Endothelial cell of umbilical vein (primary cell): ENCODE measurements around the gene OSBPL5. TPM values are rescaled to one million over a fixed set of nuclear protein-coding genes. Genes with fewer than 3 reads are reported as not detected.

ENCODE experiments used
- BruUV-seq: library from RNA; stranded (reverse); fragments of 400-500 nt; replicated peaks from 2 replicates; lab custom pipeline; 2021; lab: Mats Ljungman, UMichigan
- CTCF ChIA-PET: fragments of 300-600, 350-600 bp; sonication (Branson Sonifier 250); formaldehyde crosslinking; loops from one replicate; lab custom pipeline; 2021; ENCODE audit warnings: antibody characterized with exemption, inconsistent platforms; lab: Charles Lee
- POLR2A ChIA-PET: fragments of 300-600, 350-600 bp; sonication (Branson Sonifier 250); formaldehyde crosslinking; loops from one replicate; lab custom pipeline; 2021; ENCODE audit warnings: antibody characterized with exemption, inconsistent platforms; lab: Charles Lee
- DNase-seq: peaks from one replicate; pipeline ENCODE4 v3.0.0-alpha.2; 2011; ENCODE audit warnings: low read depth, low spot score
- FAIRE-seq: peaks from 2 replicates; lab custom pipeline; 2011; peaks lifted over from hg19 to GRCh38; lab: Jason Lieb, UNC
- H2AFZ ChIP-seq: 2 replicates; pipeline ENCODE4 v1.6.0; 2012; ENCODE audit warnings: low read depth, low read length, control low read depth, inconsistent platforms
- H3K27ac ChIP-seq: 2 replicates; pipeline ENCODE4 v1.5.1; 2011; ENCODE audit warnings: low read depth, mild to moderate bottlenecking, control low read depth, low read length, moderate library complexity; ENCODE audit not compliant: insufficient read depth
- H3K27me3 ChIP-seq, 2 experiments: 2 replicates each; pipeline versions ENCODE4 v1.6.0 to v1.6.1; 2011; ENCODE audit warnings: low read length in 2 of 2, mixed read lengths in 1 of 2; ENCODE audit not compliant: control insufficient read depth in 2 of 2, insufficient read depth in 2 of 2
- H3K36me3 ChIP-seq, 2 experiments: 2 replicates in 1 of 2; 3 replicates in 1 of 2; pipeline ENCODE4 v1.5.1; 2011; ENCODE audit warnings: low read length in 2 of 2, mild to moderate bottlenecking in 1 of 2, moderate library complexity in 1 of 2; ENCODE audit not compliant: control insufficient read depth in 2 of 2, insufficient read depth in 2 of 2; ENCODE audit errors: extremely low read depth in 1 of 2
- H3K4me1 ChIP-seq: 3 replicates; pipeline ENCODE4 v1.5.1; 2011; ENCODE audit warnings: mild to moderate bottlenecking, low read length; ENCODE audit not compliant: control insufficient read depth, insufficient read depth; ENCODE audit errors: extremely low read depth
- H3K4me2 ChIP-seq: 2 replicates; pipeline ENCODE4 v1.6.1; 2011; ENCODE audit warnings: low read length, control low read depth, mixed read lengths; ENCODE audit not compliant: insufficient read depth
- H3K4me3 ChIP-seq, 3 experiments: fragments of 200-600 bp in 1 of 3; sonication (generic), shearing (Covaris generic) in 1 of 3; replicated peaks in 1 of 3; 2 replicates each; pipeline ENCODE4 v1.5.1; 2011 to 2016; ENCODE audit warnings: control low read depth in 3 of 3, low read length in 3 of 3, mild to moderate bottlenecking in 2 of 3, inconsistent platforms in 1 of 3, low read depth in 1 of 3, moderate library complexity in 1 of 3; ENCODE audit not compliant: insufficient read depth in 1 of 3
- H3K79me2 ChIP-seq: 2 replicates; pipeline ENCODE4 v1.6.0; 2012; ENCODE audit warnings: low read length, inconsistent platforms; ENCODE audit not compliant: control insufficient read depth, insufficient read depth
- H3K9ac ChIP-seq: replicated peaks from 2 replicates; pipeline ENCODE3; 2011; ENCODE audit warnings: low read length, control low read depth; ENCODE audit not compliant: insufficient read depth; ENCODE audit errors: extremely low read depth
- H3K9me1 ChIP-seq: replicated peaks from 3 replicates; pipeline ENCODE4 v1.6.0; 2011; ENCODE audit warnings: mild to moderate bottlenecking, low read length; ENCODE audit not compliant: control insufficient read depth, insufficient read depth; ENCODE audit errors: extremely low read depth
- H3K9me3 ChIP-seq: replicated peaks from 2 replicates; pipeline ENCODE4 v1.5.1; 2012; ENCODE audit warnings: low read length, inconsistent platforms; ENCODE audit not compliant: control insufficient read depth, insufficient read depth
- H4K20me1 ChIP-seq: replicated peaks from 2 replicates; pipeline ENCODE3; 2011; ENCODE audit warnings: mild to moderate bottlenecking, low read length; ENCODE audit not compliant: control insufficient read depth, insufficient read depth; ENCODE audit errors: extremely low read depth
- CTCF ChIP-seq, 2 donors: IDR thresholded peaks; 1 replicate in 1 of 2; 2 replicates in 1 of 2; pipeline ENCODE4 v1.5.1; 2011; ENCODE audit warnings: low read length in 2 of 2, mild to moderate bottlenecking in 2 of 2, moderate library complexity in 2 of 2, control low read depth in 1 of 2, inconsistent platforms in 1 of 2, low read depth in 1 of 2; ENCODE audit not compliant: insufficient read depth in 1 of 2; ENCODE audit errors: extremely low read depth in 1 of 2
- EZH2 ChIP-seq: IDR thresholded peaks from 2 replicates; pipeline ENCODE4 v1.6.1; 2012; ENCODE audit warnings: borderline replicate concordance, low read depth, mild to moderate bottlenecking, moderate library complexity, low read length, inconsistent platforms; ENCODE audit not compliant: severe bottlenecking
- FOS ChIP-seq: IDR thresholded peaks from 2 replicates; pipeline ENCODE4 v1.6.1; 2011; ENCODE audit warnings: mild to moderate bottlenecking, low read length, moderate library complexity, borderline replicate concordance; ENCODE audit not compliant: insufficient read depth
- GATA2 ChIP-seq: IDR thresholded peaks from 2 replicates; pipeline ENCODE4 v1.7.0; 2011; ENCODE audit warnings: low read depth, mild to moderate bottlenecking, moderate library complexity, mixed read lengths, low read length; ENCODE audit not compliant: insufficient read length, insufficient read depth
- JUN ChIP-seq: IDR thresholded peaks from 2 replicates; pipeline ENCODE4 v1.6.1; 2011; ENCODE audit warnings: borderline replicate concordance, low read depth; ENCODE audit not compliant: insufficient read length, insufficient read depth
- MAX ChIP-seq: IDR thresholded peaks from 2 replicates; pipeline ENCODE4 v1.6.1; 2011; ENCODE audit not compliant: insufficient read depth, insufficient read length
- MYC ChIP-seq: IDR thresholded peaks from one replicate; pipeline ENCODE4 v1.6.1; 2011; ENCODE audit warnings: mild to moderate bottlenecking, low read depth, low read length
- POLR2A ChIP-seq: IDR thresholded peaks from 2 replicates; pipeline ENCODE4 v1.6.1; 2012; ENCODE audit warnings: low read depth, mild to moderate bottlenecking, control low read depth, low read length
- POLR2AphosphoS5 ChIP-seq: IDR thresholded peaks from 2 replicates; pipeline ENCODE4 v1.6.1; 2012; ENCODE audit warnings: low read depth, mild to moderate bottlenecking, control low read depth, low read length, moderate library complexity; ENCODE audit not compliant: insufficient read depth
- dilution Hi-C: fragments of 300-500 bp; cut with MboI; formaldehyde crosslinking; loops from one replicate; pipeline ENCODE4 v1.15.0; 2019; ENCODE audit warnings: low sequenced_read_pairs; ENCODE audit not compliant: extremely low pct_ligation_motif_present
- intact Hi-C: fragments of 100-400 bp; cut with micrococcal nuclease; formaldehyde crosslinking; loops from one replicate; pipeline ENCODE4 v1.10.0; 2022
- polyA plus RNA-seq, 4 experiments: library from polyadenylated mRNA; depleted of rRNA in 3 of 4; stranded (reverse) in 3 of 4; unstranded in 1 of 4; fragments of >200 nt; gene quantifications; 2 replicates each; pipeline versions ENCODE4 v1.2.1 to v1.2.3, GENCODE V29; 2011 to 2012; ENCODE audit warnings: missing spikeins in 1 of 4
- total RNA-seq: library from RNA; stranded (reverse); gene quantifications from 2 replicates; pipeline ENCODE4 v1.2.3, GENCODE V29; 2021

Gene OSBPL5
- total and polyA plus RNA-seq, 2 donors (not counting 3 experiments of a cell fraction or from before 2014, with no cell fraction given) = 8.7 to 37.7 TPM

GRCh38 chr11:3164138-3164551 lies 965 bp downstream of the OSBPL5 start:
- peak; percentile 47 for FAIRE-seq
- no peaks in the 10 kb centered on the region for H3K9me1 ChIP-seq
- peak overlapping the region; percentile 41 for H2AFZ ChIP-seq
- peak overlapping the region; percentile 25 for H3K9ac ChIP-seq
- CTCF ChIA-PET = interaction anchor here (0.9 to 1.3 kb wide), 3 partner anchors 31 to 73 kb away, joined by 3 to 5 read pairs (median 4); no protein-coding TSS in a partner anchor
- TF ChIP-seq CTCF (IDR thresholded peaks at IDR 0.05; ENCODE audit: extremely low read depth in 1 of 2, insufficient read depth in 1 of 2, low read depth in 1 of 2, low read length in 2 of 2) = no peak
- TF ChIP-seq POLR2AphosphoS5 = no peak
- no peak for TF ChIP-seq POLR2A
- TF ChIP-seq FOS = no peak
- no peak for TF ChIP-seq GATA2
- no peak for TF ChIP-seq MAX
- no peak for TF ChIP-seq EZH2
- TF ChIP-seq MYC = no peak
- TF ChIP-seq JUN = no peak
- no peaks in the 10 kb centered on the region for H3K9me3 ChIP-seq
- H3K79me2 ChIP-seq = peaks cover 31% of the 10 kb centered on the region
- DNase-seq = no peak
- peak overlapping the region; percentile 44 to 58 (median 47) for H3K4me3 ChIP-seq
- BruUV-seq = no TSS peak
- H3K36me3 ChIP-seq = no peaks in the 10 kb centered on the region
- H3K27me3 ChIP-seq = no peaks in the 10 kb centered on the region
- no peak overlapping the region for H3K27ac ChIP-seq
- dilution Hi-C loops = no loop called here
- H3K4me1 ChIP-seq = peaks cover 10% of the 10 kb centered on the region
- no peaks in the 10 kb centered on the region for H4K20me1 ChIP-seq
- POLR2A ChIA-PET = no interaction called here
- intact Hi-C loops = loop anchor here (10.0 kb wide), 1 partner anchor 229 kb away; no protein-coding TSS in a partner anchor
- H3K4me2 ChIP-seq = peak overlapping the region; percentile 57
